GM12878 (cell line): ENCODE data around the gene ARAP3. TPM values are rescaled to one million over a fixed set of nuclear protein-coding genes. Genes with fewer than 3 reads are reported as not detected.

Source experiments
- ATAC-seq: fragments of 200-7000 bp; cut with Tn5 transposase; 3 replicates; pipeline ENCODE4 v1.9.1; 2020; ENCODE audit warnings: mild to moderate bottlenecking, moderate library complexity
- BruUV-seq: library from RNA; stranded (reverse); fragments of 400-500 nt; replicated peaks from 2 replicates; lab custom pipeline; 2021; lab: Mats Ljungman, UMichigan
- CTCF ChIA-PET: fragments of 300-600 bp; sonication (Branson Sonifier 250); formaldehyde crosslinking; extraction: SDS; loops from one replicate; lab custom pipeline; 2021; ENCODE audit warnings: inconsistent platforms; lab: Yijun Ruan, JAX
- POLR2A ChIA-PET: fragments of 350-600 bp; formaldehyde crosslinking; extraction: SDS; loops from one replicate; lab custom pipeline; 2021; ENCODE audit warnings: inconsistent platforms; lab: Charles Lee
- RAD21 ChIA-PET: fragments of 300-600 bp; sonication (Branson Sonifier 250); formaldehyde crosslinking; loops from one replicate; lab custom pipeline; 2023; ENCODE audit warnings: antibody characterized with exemption; ENCODE audit not compliant: unreplicated experiment; lab: Charles Lee
- SMC1A ChIA-PET: fragments of 300-600 bp; sonication (Branson Sonifier 250); formaldehyde crosslinking; loops from one replicate; lab custom pipeline; 2023; ENCODE audit not compliant: unreplicated experiment, uncharacterized antibody; lab: Charles Lee
- DNase-seq: peaks from one replicate; pipeline ENCODE4 v3.0.0-alpha.2; 2011; ENCODE audit warnings: low read depth, low spot score
- FAIRE-seq: peaks from 3 replicates; lab custom pipeline; 2011; peaks lifted over from hg19 to GRCh38; lab: Jason Lieb, UNC
- H2AFZ ChIP-seq: 2 replicates; pipeline ENCODE4 v1.6.0; 2011; ENCODE audit warnings: low read depth, low read length, control low read depth; ENCODE audit not compliant: control insufficient read depth
- H3K27ac ChIP-seq: 2 replicates; pipeline ENCODE4 v1.5.1; 2011; ENCODE audit warnings: control low read depth; ENCODE audit not compliant: control insufficient read depth, insufficient read depth
- H3K27me3 ChIP-seq, 2 experiments: replicated peaks in 1 of 2; 2 replicates each; pipeline versions ENCODE4 v1.6.0 to v1.6.1; 2011; ENCODE audit warnings: low read length in 1 of 2; ENCODE audit not compliant: control insufficient read depth in 2 of 2, insufficient read depth in 2 of 2
- H3K36me3 ChIP-seq, 2 experiments: 2 replicates each; pipeline ENCODE4 v1.5.1; 2011; ENCODE audit warnings: low read length in 1 of 2; ENCODE audit not compliant: control insufficient read depth in 2 of 2, insufficient read depth in 2 of 2
- H3K4me1 ChIP-seq: 2 replicates; pipeline ENCODE4 v1.6.1; 2011; ENCODE audit warnings: mild to moderate bottlenecking, low read length, moderate library complexity, mixed read lengths; ENCODE audit not compliant: control insufficient read depth, insufficient read depth
- H3K4me2 ChIP-seq: 2 replicates; pipeline ENCODE4 v1.6.0; 2011; ENCODE audit warnings: control low read depth; ENCODE audit not compliant: control insufficient read depth, insufficient read depth
- H3K4me3 ChIP-seq: fragments of 200-600 bp; sonication (generic); 2 replicates; pipeline ENCODE4 v1.5.1; 2016
- H3K79me2 ChIP-seq: 2 replicates; pipeline ENCODE4 v1.6.0; 2011; ENCODE audit warnings: low read length; ENCODE audit not compliant: control insufficient read depth, insufficient read depth
- H3K9ac ChIP-seq: 2 replicates; pipeline ENCODE4 v1.8.0; 2011; ENCODE audit warnings: low read length, control low read depth, mixed read lengths; ENCODE audit not compliant: control insufficient read depth, insufficient read depth
- H3K9me3 ChIP-seq: replicated peaks from 3 replicates; pipeline ENCODE4 v1.5.1; 2011; ENCODE audit warnings: mild to moderate bottlenecking, low read length; ENCODE audit not compliant: control insufficient read depth, insufficient read depth
- H4K20me1 ChIP-seq: 2 replicates; pipeline ENCODE4 v1.6.0; 2011; ENCODE audit not compliant: control insufficient read depth, insufficient read depth
- CBX5 ChIP-seq: sonication (generic); IDR thresholded peaks from 2 replicates; pipeline ENCODE4 v1.6.1; 2016; ENCODE audit warnings: low read depth, moderate library complexity, mild to moderate bottlenecking, inconsistent platforms
- SUZ12 ChIP-seq: fragments of 200-600 bp; sonication (generic); IDR thresholded peaks from one replicate; pipeline ENCODE4 v1.6.1; 2018; ENCODE audit warnings: antibody characterized with exemption, mild to moderate bottlenecking; ENCODE audit not compliant: unreplicated experiment
- ZNF384 ChIP-seq: IDR thresholded peaks from 2 replicates; pipeline ENCODE4 v1.6.1; 2012; ENCODE audit warnings: low read depth, mild to moderate bottlenecking, low read length, improper control_type of control experiment, borderline replicate concordance
- in situ Hi-C: fragments of 300-500 bp; cut with MboI; formaldehyde crosslinking; loops from 9 replicates; pipeline ENCODE4 v1.14.3; 2018; ENCODE audit warnings: mixed read lengths
- intact Hi-C: fragments of 100-400 bp; cut with micrococcal nuclease; formaldehyde crosslinking; loops from one replicate; pipeline ENCODE4 v1.14.2; 2022; ENCODE audit not compliant: unreplicated experiment
- polyA plus RNA-seq, 11 experiments: library from polyadenylated mRNA; depleted of rRNA in 4 of 11; unstranded in 6 of 11; stranded (reverse) in 5 of 11; fragments of >200 nt; fragmentation: Nextera tagmentation in 4 of 11; fragmentation: Illumina TruSeq in 1 of 11; extraction: Ambion mirVana in 4 of 11; extraction: Trizol in 1 of 11; gene quantifications; 1 replicate in 1 of 11; 2 replicates in 10 of 11; pipeline versions ENCODE4 v1.2.1 to v1.2.3, GENCODE V29; 2011 to 2016; ENCODE audit warnings: inconsistent platforms in 2 of 11, missing spikeins in 2 of 11, low read depth in 1 of 11
- total RNA-seq, 4 experiments: library from RNA; depleted of rRNA in 3 of 4; stranded (reverse); fragments of >200 nt in 3 of 4; fragmentation: Illumina TruSeq in 1 of 4; extraction: Trizol in 1 of 4; gene quantifications; 2 replicates each; pipeline versions ENCODE4 v1.2.1 to v1.2.3, GENCODE V29; 2013 to 2021
- TF ChIP-seq, protein P1 (sequence below): fragments of 450-650 bp; IDR thresholded peaks from 2 replicates; pipeline ENCODE4 v1.6.1; 2018; ENCODE audit warnings: borderline replicate concordance, mild to moderate bottlenecking; ENCODE audit not compliant: partially characterized antibody
- TF ChIP-seq, protein P2 (sequence below): fragments of 450-650 bp; IDR thresholded peaks from 2 replicates; pipeline ENCODE4 v1.6.1; 2016; ENCODE audit warnings: mild to moderate bottlenecking
- TF ChIP-seq, protein P3 (sequence below): fragments of 450-650 bp; IDR thresholded peaks from 2 replicates; pipeline ENCODE4 v1.6.1; 2016; ENCODE audit warnings: mild to moderate bottlenecking, moderate library complexity, borderline replicate concordance
- TF ChIP-seq, protein P4 (sequence below): fragments of 450-650 bp; IDR thresholded peaks from 2 replicates; pipeline ENCODE4 v1.6.1; 2017; ENCODE audit warnings: antibody characterized with exemption, mild to moderate bottlenecking, moderate library complexity
- TF ChIP-seq, protein P5 (sequence below): IDR thresholded peaks from 2 replicates; pipeline ENCODE4 v1.6.1; 2011; ENCODE audit warnings: low read depth, mild to moderate bottlenecking, low read length, moderate library complexity, borderline replicate concordance; ENCODE audit errors: extremely low read depth
- TF ChIP-seq, protein P6 (sequence below): fragments of 150-350 bp; IDR thresholded peaks from 2 replicates; pipeline ENCODE4 v1.6.1; 2014; ENCODE audit warnings: mild to moderate bottlenecking, low read depth, low read length

Gene ARAP3
- total and polyA plus RNA-seq, 10 of the 15 experiments (the other 5 are each of a cell fraction or from before 2014, with no cell fraction given), result 0.01 to 0.08 TPM; not detected in 8

DNA sequence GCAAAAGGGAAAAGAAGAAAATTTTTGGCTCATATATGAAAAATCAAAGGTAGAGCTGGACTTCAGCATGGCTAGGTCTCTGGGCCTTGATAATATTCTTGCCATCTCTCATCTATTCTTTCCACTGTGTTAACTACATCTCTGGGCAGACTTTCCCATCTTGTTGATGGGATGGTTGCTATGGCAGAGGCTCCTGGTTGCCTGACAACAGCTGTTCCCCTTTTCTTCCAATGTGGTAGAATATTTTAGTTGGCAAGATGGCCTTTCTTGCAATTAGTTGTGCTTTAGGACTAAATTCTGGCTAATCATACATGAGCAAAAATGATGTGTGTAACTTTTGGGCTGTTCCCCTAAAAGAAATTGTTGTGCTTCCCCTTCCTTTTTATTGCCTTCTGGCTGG, 40.2 kb upstream of the ARAP3 start:
- no peak for FAIRE-seq
- ATAC-seq, result no peak
- POLR2A ChIA-PET, result no interaction called here
- no peak for TF ChIP-seq CBX5
- TF ChIP-seq, protein P1, sequence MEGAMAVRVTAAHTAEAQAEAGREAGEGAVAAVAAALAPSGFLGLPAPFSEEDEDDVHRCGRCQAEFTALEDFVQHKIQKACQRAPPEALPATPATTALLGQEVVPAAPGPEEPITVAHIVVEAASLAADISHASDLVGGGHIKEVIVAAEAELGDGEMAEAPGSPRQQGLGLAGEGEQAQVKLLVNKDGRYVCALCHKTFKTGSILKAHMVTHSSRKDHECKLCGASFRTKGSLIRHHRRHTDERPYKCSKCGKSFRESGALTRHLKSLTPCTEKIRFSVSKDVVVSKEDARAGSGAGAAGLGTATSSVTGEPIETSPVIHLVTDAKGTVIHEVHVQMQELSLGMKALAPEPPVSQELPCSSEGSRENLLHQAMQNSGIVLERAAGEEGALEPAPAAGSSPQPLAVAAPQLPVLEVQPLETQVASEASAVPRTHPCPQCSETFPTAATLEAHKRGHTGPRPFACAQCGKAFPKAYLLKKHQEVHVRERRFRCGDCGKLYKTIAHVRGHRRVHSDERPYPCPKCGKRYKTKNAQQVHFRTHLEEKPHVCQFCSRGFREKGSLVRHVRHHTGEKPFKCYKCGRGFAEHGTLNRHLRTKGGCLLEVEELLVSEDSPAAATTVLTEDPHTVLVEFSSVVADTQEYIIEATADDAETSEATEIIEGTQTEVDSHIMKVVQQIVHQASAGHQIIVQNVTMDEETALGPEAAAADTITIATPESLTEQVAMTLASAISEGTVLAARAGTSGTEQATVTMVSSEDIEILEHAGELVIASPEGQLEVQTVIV, result no peak
- no peak for TF ChIP-seq ZNF384
- TF ChIP-seq, protein P2, sequence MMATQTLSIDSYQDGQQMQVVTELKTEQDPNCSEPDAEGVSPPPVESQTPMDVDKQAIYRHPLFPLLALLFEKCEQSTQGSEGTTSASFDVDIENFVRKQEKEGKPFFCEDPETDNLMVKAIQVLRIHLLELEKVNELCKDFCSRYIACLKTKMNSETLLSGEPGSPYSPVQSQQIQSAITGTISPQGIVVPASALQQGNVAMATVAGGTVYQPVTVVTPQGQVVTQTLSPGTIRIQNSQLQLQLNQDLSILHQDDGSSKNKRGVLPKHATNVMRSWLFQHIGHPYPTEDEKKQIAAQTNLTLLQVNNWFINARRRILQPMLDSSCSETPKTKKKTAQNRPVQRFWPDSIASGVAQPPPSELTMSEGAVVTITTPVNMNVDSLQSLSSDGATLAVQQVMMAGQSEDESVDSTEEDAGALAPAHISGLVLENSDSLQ, result no peak
- TF ChIP-seq, protein P3, sequence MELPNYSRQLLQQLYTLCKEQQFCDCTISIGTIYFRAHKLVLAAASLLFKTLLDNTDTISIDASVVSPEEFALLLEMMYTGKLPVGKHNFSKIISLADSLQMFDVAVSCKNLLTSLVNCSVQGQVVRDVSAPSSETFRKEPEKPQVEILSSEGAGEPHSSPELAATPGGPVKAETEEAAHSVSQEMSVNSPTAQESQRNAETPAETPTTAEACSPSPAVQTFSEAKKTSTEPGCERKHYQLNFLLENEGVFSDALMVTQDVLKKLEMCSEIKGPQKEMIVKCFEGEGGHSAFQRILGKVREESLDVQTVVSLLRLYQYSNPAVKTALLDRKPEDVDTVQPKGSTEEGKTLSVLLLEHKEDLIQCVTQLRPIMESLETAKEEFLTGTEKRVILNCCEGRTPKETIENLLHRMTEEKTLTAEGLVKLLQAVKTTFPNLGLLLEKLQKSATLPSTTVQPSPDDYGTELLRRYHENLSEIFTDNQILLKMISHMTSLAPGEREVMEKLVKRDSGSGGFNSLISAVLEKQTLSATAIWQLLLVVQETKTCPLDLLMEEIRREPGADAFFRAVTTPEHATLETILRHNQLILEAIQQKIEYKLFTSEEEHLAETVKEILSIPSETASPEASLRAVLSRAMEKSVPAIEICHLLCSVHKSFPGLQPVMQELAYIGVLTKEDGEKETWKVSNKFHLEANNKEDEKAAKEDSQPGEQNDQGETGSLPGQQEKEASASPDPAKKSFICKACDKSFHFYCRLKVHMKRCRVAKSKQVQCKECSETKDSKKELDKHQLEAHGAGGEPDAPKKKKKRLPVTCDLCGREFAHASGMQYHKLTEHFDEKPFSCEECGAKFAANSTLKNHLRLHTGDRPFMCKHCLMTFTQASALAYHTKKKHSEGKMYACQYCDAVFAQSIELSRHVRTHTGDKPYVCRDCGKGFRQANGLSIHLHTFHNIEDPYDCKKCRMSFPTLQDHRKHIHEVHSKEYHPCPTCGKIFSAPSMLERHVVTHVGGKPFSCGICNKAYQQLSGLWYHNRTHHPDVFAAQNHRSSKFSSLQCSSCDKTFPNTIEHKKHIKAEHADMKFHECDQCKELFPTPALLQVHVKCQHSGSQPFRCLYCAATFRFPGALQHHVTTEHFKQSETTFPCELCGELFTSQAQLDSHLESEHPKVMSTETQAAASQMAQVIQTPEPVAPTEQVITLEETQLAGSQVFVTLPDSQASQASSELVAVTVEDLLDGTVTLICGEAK, result no peak
- TF ChIP-seq, protein P4, sequence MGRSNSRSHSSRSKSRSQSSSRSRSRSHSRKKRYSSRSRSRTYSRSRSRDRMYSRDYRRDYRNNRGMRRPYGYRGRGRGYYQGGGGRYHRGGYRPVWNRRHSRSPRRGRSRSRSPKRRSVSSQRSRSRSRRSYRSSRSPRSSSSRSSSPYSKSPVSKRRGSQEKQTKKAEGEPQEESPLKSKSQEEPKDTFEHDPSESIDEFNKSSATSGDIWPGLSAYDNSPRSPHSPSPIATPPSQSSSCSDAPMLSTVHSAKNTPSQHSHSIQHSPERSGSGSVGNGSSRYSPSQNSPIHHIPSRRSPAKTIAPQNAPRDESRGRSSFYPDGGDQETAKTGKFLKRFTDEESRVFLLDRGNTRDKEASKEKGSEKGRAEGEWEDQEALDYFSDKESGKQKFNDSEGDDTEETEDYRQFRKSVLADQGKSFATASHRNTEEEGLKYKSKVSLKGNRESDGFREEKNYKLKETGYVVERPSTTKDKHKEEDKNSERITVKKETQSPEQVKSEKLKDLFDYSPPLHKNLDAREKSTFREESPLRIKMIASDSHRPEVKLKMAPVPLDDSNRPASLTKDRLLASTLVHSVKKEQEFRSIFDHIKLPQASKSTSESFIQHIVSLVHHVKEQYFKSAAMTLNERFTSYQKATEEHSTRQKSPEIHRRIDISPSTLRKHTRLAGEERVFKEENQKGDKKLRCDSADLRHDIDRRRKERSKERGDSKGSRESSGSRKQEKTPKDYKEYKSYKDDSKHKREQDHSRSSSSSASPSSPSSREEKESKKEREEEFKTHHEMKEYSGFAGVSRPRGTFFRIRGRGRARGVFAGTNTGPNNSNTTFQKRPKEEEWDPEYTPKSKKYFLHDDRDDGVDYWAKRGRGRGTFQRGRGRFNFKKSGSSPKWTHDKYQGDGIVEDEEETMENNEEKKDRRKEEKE, result no peak
- TF ChIP-seq, protein P5, sequence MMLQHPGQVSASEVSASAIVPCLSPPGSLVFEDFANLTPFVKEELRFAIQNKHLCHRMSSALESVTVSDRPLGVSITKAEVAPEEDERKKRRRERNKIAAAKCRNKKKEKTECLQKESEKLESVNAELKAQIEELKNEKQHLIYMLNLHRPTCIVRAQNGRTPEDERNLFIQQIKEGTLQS, result no peak
- TF ChIP-seq, protein P6, sequence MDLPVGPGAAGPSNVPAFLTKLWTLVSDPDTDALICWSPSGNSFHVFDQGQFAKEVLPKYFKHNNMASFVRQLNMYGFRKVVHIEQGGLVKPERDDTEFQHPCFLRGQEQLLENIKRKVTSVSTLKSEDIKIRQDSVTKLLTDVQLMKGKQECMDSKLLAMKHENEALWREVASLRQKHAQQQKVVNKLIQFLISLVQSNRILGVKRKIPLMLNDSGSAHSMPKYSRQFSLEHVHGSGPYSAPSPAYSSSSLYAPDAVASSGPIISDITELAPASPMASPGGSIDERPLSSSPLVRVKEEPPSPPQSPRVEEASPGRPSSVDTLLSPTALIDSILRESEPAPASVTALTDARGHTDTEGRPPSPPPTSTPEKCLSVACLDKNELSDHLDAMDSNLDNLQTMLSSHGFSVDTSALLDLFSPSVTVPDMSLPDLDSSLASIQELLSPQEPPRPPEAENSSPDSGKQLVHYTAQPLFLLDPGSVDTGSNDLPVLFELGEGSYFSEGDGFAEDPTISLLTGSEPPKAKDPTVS, result no peak
- no peak for TF ChIP-seq SUZ12

More for the DNA sequence above, 40.2 kb upstream of the ARAP3 start:
- no TSS peak for BruUV-seq
- in situ Hi-C loops (no loop called here), intact Hi-C loops (no loop called here)
- peaks cover under 1% of the 10 kb centered on the region for H3K4me1 ChIP-seq
- H3K36me3 ChIP-seq, result no peaks in the 10 kb centered on the region
- no peaks in the 10 kb centered on the region for H4K20me1 ChIP-seq
- H3K4me2 ChIP-seq, result no peak overlapping the region
- H3K27ac ChIP-seq, result no peak overlapping the region
- H3K27me3 ChIP-seq, result no peaks in the 10 kb centered on the region; a peak in 2 of 4 replicates
- ChIA-PET SMC1A (interaction anchor here (1.0 kb wide), 1 partner anchor 58 kb away, joined by 3 read pairs; no protein-coding TSS in a partner anchor), RAD21 (no interaction called here), CTCF (interaction anchor here (1.0 to 1.4 kb wide), 5 partner anchors 19 to 239 kb away, joined by 3 to 5 read pairs (median 4); no protein-coding TSS in a partner anchor)
- no peak overlapping the region for H3K4me3 ChIP-seq
- H3K79me2 ChIP-seq, result no peaks in the 10 kb centered on the region
- no peak overlapping the region for H2AFZ ChIP-seq
- no peak overlapping the region for H3K9ac ChIP-seq
- DNase-seq, result no peak
- no peaks in the 10 kb centered on the region for H3K9me3 ChIP-seq
